Thyroid gland (tissue), 4 donors: ENCODE measurements around the gene ANKRD55. TPM values are rescaled to one million over a fixed set of nuclear protein-coding genes. Genes with fewer than 3 reads are reported as not detected.
"Not testable (repeated sequence)": the region's sequence is repeated elsewhere in the genome, so short reads cannot be mapped to it uniquely, and the experiment has no call there.

Experiments
- DNase-seq, 2 donors: peaks; one replicate each; pipeline ENCODE4 v3.0.0-alpha.2; 2019
- H3K27ac ChIP-seq, 3 donors: fragments of 200-600 bp; sonication (generic); 1 replicate in 2 of 3; 2 replicates in 1 of 3; pipeline ENCODE4 v1.5.1; 2016 to 2019; ENCODE audit warnings: mild to moderate bottlenecking in 1 of 3, moderate library complexity in 1 of 3
- H3K27me3 ChIP-seq: fragments of 200-600 bp; sonication (generic); one replicate; pipeline ENCODE4 v1.5.1; 2019
- H3K36me3 ChIP-seq, 2 donors: fragments of 200-600 bp; sonication (generic); one replicate each; pipeline ENCODE4 v1.5.1; 2016 to 2019
- H3K4me1 ChIP-seq, 2 donors: fragments of 200-600 bp; sonication (generic); one replicate each; pipeline ENCODE4 v1.5.1; 2017 to 2019
- H3K4me3 ChIP-seq, 3 donors: fragments of 200-600 bp; sonication (generic); replicated peaks in 1 of 3; 1 replicate in 2 of 3; 2 replicates in 1 of 3; pipeline ENCODE4 v1.5.1; 2016; ENCODE audit warnings: mild to moderate bottlenecking in 1 of 3
- H3K9me3 ChIP-seq: fragments of 200-600 bp; sonication (generic); one replicate; pipeline ENCODE4 v1.5.1; 2017
- POLR2A ChIP-seq, 2 donors: fragments of 450-650 bp; IDR thresholded peaks; one replicate each; pipeline ENCODE4 v1.6.1; 2017; ENCODE audit warnings: antibody characterized with exemption in 2 of 2, mild to moderate bottlenecking in 2 of 2, moderate library complexity in 1 of 2
- WGBS, 2 donors: methylation state at CpG; one replicate each; pipeline ENCODE4 v1.1.5; 2017; 5-methylcytosine and 5-hydroxymethylcytosine counted together
- intact Hi-C: fragments of 100-400 bp; cut with DNase I; formaldehyde crosslinking; loops from one replicate; pipeline ENCODE4 v1.15.1; 2023
- total RNA-seq, 4 donors: library from RNA; depleted of rRNA; stranded (reverse); fragments of >200 nt; gene quantifications; one replicate each; pipeline ENCODE4 v1.2.3, GENCODE V29; 2016
- TF ChIP-seq, protein P1 (sequence below), 6 experiments: fragments of 200-600 bp in 3 of 6; fragments of 450-650 bp in 3 of 6; sonication (generic) in 3 of 6; IDR thresholded peaks; one replicate each; pipeline ENCODE4 v1.5.1; 2016 to 2019; ENCODE audit warnings: antibody characterized with exemption in 6 of 6, mild to moderate bottlenecking in 2 of 6, inconsistent platforms in 1 of 6, moderate library complexity in 1 of 6

Gene ANKRD55
- total RNA-seq, 4 donors from 2014 or later: 0.22 to 0.94 TPM; not detected in 2

DNA sequence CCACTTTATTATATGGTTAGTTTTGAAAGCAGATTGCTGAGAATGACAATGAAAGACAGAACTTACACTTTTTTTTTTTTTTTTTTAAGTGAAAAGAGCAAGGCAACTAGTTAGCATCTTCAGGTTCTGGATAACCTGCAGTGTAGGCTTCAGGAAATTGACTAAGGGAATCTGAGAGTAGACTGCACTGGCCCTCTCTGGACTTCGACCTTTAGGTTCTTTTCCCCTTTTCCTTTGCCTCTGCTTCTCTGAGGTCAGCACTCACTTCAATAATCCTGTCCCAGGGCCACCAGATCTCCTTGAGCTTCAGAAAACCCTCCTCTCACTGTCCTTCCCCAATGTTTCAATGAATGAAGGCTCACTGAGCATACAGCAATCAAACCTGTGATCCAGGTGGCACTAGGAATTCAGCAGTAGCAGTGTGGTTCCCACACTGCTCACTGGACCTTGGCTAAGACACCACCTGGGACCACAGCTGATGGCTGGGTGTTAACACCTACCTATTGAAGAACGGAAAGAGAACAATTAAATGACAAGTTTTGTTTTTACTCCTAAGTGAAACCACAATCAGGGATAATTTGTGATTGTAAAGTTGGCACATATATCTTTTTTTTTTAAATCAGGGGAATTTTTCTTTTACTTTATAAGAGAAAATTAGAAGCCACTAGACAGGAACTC, 152.6 kb downstream of the ANKRD55 start:
- H3K36me3 ChIP-seq: no peaks in the 10 kb centered on the region
- intact Hi-C loops: no loop called here
- no peak overlapping the region for H3K4me3 ChIP-seq
- no peaks in the 10 kb centered on the region for H3K27me3 ChIP-seq
- H3K27ac ChIP-seq: no peak overlapping the region
- H3K9me3 ChIP-seq: no peaks in the 10 kb centered on the region
- no peak for DNase-seq
- 68 to 76% methylated on average over 2 of the region's 2 CpGs for WGBS, 2 donors
- no peak for TF ChIP-seq POLR2A (IDR thresholded peaks at IDR 0.05)
- TF ChIP-seq, protein P1, sequence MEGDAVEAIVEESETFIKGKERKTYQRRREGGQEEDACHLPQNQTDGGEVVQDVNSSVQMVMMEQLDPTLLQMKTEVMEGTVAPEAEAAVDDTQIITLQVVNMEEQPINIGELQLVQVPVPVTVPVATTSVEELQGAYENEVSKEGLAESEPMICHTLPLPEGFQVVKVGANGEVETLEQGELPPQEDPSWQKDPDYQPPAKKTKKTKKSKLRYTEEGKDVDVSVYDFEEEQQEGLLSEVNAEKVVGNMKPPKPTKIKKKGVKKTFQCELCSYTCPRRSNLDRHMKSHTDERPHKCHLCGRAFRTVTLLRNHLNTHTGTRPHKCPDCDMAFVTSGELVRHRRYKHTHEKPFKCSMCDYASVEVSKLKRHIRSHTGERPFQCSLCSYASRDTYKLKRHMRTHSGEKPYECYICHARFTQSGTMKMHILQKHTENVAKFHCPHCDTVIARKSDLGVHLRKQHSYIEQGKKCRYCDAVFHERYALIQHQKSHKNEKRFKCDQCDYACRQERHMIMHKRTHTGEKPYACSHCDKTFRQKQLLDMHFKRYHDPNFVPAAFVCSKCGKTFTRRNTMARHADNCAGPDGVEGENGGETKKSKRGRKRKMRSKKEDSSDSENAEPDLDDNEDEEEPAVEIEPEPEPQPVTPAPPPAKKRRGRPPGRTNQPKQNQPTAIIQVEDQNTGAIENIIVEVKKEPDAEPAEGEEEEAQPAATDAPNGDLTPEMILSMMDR (IDR thresholded peaks at IDR 0.05): no peak
- peaks cover 0 to 16% of the 10 kb centered on the region in 2 donors for H3K4me1 ChIP-seq

DNA sequence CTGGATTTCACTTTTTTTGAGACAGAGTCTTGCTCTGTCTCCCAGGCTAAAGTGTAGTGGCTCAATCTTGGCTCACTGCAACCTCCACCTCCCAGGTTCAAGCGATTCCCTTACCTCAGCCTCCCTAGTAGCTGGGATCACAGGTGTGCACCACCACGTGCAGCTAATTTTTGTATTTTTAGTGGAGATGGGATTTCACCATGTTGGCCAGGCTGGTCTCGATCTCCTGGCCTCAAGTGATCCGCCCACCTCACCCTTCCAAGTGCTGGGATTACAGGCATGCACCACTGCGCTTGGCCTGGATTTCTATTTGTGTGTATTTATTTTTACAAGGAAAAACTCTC, 154.0 kb downstream of the ANKRD55 start:
- H3K27me3 ChIP-seq, intact Hi-C loops, H3K4me3 ChIP-seq, DNase-seq, H3K27ac ChIP-seq, H3K9me3 ChIP-seq, H3K36me3 ChIP-seq: not testable (repeated sequence)
- WGBS, 2 donors: 93% methylated on average over 5 of the region's 5 CpGs
- peaks cover 0 to 12% of the 10 kb centered on the region in 2 donors for H3K4me1 ChIP-seq

DNA sequence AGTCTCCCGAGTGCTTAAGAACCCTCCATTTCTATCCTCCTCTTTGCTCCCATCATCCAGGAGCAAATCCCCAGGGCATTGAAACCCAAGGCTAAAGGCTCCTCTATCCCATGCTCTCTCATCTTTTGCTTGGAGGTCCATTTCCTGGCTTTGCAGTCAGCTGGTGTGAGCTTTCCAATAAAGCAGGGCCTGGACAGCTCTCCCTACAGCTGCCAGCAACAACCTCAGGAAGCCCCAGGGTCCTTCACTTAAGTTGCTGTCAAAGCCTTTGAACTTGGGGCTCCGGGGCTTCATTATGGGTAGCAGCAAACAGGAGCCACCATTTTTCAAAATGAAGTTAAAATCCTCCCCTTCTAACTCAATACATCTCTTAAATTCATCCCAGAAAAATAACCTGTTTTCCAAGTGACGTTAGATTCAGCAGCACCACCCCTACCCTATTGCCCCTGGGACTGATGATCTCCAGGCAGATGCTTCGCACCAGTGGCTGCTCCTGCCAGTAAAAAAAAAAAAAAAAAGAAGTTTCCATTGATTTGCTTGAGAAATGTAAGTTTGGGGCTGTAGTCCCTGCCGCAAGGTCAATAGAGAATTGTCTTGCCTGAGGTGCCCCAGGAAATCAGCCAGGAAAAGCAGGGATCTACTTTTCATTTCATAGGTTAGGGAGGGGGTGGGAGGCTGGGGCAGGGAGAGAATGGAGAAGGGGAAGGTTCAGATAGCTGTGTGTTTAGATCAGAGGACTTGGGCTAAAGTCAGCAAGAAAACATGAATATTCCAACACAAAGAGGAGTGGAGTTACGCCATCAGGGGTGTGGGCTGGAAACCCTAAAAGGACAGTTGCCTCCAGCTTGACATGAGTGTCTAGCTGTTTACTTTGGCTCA, 154.6 kb downstream of the ANKRD55 start:
- Histone ChIP-seq H3K36me3 (no peaks in the 10 kb centered on the region), H3K4me3 (no peak overlapping the region), H3K27me3 (no peaks in the 10 kb centered on the region), H3K27ac (peak overlapping the region in 1 of 3 donors; percentile 30), H3K4me1 (peaks cover 0 to 12% of the 10 kb centered on the region in 2 donors), H3K9me3 (no peaks in the 10 kb centered on the region)
- 77 to 84% methylated on average over 6 of the region's 6 CpGs for WGBS, 2 donors
- intact Hi-C loops: no loop called here
- no peak for DNase-seq
- TF ChIP-seq POLR2A (IDR thresholded peaks at IDR 0.05): no peak
- TF ChIP-seq, protein P1 (IDR thresholded peaks at IDR 0.05): no peak

DNA sequence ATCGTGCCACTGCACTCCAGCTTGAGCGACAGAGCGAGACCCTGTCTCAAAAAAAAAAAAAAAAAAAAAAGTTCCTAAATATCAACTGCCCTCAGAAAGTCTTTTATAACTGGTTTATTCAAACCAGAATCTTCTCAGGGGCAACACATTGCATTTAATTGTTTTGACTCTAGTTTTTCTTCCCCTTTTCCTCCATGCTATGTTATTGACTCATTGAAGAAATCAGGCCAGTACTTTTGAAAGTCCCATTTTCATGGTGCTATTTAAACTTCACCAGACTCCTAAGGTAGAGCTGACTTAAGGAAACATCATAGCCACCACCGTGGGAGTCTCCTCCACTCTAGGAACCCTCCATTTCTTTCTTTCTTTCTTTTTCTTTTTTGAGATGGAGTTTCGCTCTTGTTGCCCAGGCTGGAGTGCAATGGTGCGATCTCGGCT, 155.3 kb downstream of the ANKRD55 start:
- intact Hi-C loops: no loop called here
- peaks cover 0 to 12% of the 10 kb centered on the region in 2 donors for H3K4me1 ChIP-seq
- TF ChIP-seq, protein P1 (IDR thresholded peaks at IDR 0.05): no peak
- TF ChIP-seq POLR2A (IDR thresholded peaks at IDR 0.05): no peak
- no peaks in the 10 kb centered on the region for H3K9me3 ChIP-seq
- 77 to 87% methylated on average over 7 of the region's 7 CpGs for WGBS, 2 donors
- H3K36me3 ChIP-seq: no peaks in the 10 kb centered on the region
- H3K27me3 ChIP-seq: no peaks in the 10 kb centered on the region
- no peak for DNase-seq
- peak overlapping the region in 1 of 3 donors; percentile 30 for H3K27ac ChIP-seq
- no peak overlapping the region for H3K4me3 ChIP-seq

DNA sequence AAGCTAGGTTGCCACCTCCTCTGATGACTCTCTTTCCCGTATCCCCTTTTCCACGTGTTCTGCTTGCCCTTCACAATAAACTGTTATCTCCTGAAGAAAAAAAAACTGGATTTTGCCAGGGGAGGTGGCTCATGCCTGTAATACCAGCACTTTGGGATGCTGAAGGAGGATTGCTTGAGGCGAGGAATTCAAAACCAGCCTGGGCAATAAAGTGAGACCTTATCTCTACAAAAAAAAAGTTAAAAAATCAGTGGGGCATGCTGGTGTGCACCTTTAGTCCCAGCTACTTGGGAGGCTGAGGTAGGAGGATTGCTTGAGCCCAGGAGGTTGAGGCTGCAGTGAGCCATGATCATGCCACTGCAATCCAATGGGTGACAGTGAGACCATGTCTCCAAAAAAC, 156.6 kb downstream of the ANKRD55 start:
- Histone ChIP-seq H3K27me3 (no peaks in the 10 kb centered on the region), H3K4me3 (no peak overlapping the region), H3K36me3 (no peaks in the 10 kb centered on the region), H3K9me3 (no peaks in the 10 kb centered on the region), H3K27ac (no peak overlapping the region), H3K4me1 (peaks cover 0 to 13% of the 10 kb centered on the region in 2 donors)
- no peak for TF ChIP-seq POLR2A (IDR thresholded peaks at IDR 0.05)
- TF ChIP-seq, protein P1 (IDR thresholded peaks at IDR 0.05): no peak
- WGBS, 2 donors: 88 to 91% methylated on average over 3 of the region's 3 CpGs
- DNase-seq: no peak
- intact Hi-C loops: no loop called here
